IPS DF 6.9 (cell line): ENCODE results near the gene SMCO3.
A peak's percentile ranks its signal among the peaks of the same experiment; 100 is the strongest.

ENCODE experiments used
- DNase-seq: peaks from one replicate; pipeline ENCODE4 v3.0.0-alpha.2; 2013; ENCODE audit warnings: low read depth, low spot score
- H3K27ac ChIP-seq: one replicate; pipeline ENCODE4 v1.5.1; 2013; ENCODE audit warnings: low read length, control low read depth
- H3K27me3 ChIP-seq: 2 replicates; pipeline ENCODE4 v1.6.1; 2013; ENCODE audit warnings: mild to moderate bottlenecking, low read length; ENCODE audit not compliant: control insufficient read depth, insufficient read depth
- H3K36me3 ChIP-seq: 2 replicates; pipeline ENCODE4 v1.6.1; 2013; ENCODE audit warnings: low read length; ENCODE audit not compliant: control insufficient read depth, insufficient read depth
- H3K4me1 ChIP-seq: 2 replicates; pipeline ENCODE4 v1.6.1; 2013; ENCODE audit warnings: low read length; ENCODE audit not compliant: control insufficient read depth, insufficient read depth
- H3K4me3 ChIP-seq: 2 replicates; pipeline ENCODE4 v1.5.1; 2013; ENCODE audit warnings: mild to moderate bottlenecking, low read length
- H3K9me3 ChIP-seq: 2 replicates; pipeline ENCODE4 v1.6.1; 2013; ENCODE audit warnings: low read length, inconsistent platforms; ENCODE audit not compliant: control insufficient read depth, insufficient read depth
- WGBS: extraction: QIAGEN DNeasy Blood & Tissue Kit; methylation state at CpG from one replicate; pipeline ENCODE4 v1.1.7; 2013; ENCODE audit warnings: mixed read lengths, missing lambda C conversion rate; ENCODE audit not compliant: insufficient read length, insufficient coverage; 5-methylcytosine and 5-hydroxymethylcytosine counted together

SMCO3 gene

DNA sequence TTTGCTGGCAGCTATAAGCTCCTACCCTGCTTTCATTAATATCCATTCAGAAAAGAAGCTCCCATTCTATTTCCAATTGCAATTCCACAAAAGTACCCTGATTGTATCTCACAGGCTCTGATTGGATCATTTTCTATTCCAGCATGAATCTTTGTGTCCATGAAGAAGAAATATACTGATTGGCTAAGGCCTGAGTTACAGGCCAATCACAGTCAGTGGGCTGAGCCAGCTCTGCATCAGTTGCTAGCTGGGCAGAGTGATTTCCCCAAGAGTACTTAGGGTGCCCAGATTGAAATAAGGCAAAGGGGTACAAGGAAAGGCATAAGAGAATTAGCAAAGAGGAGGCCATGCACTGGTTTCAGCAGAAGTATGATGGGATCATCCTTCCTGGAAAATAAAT is 14.9 kb upstream of the SMCO3 start:
- H3K27ac ChIP-seq: no peak overlapping the region
- H3K4me3 ChIP-seq: no peak overlapping the region
- no peaks in the 10 kb centered on the region for H3K4me1 ChIP-seq
- no peaks in the 10 kb centered on the region; the same call in 1 of the 2 replicates for H3K27me3 ChIP-seq
- H3K9me3 ChIP-seq: no peaks in the 10 kb centered on the region
- no peaks in the 10 kb centered on the region for H3K36me3 ChIP-seq
- no peak for DNase-seq

DNA sequence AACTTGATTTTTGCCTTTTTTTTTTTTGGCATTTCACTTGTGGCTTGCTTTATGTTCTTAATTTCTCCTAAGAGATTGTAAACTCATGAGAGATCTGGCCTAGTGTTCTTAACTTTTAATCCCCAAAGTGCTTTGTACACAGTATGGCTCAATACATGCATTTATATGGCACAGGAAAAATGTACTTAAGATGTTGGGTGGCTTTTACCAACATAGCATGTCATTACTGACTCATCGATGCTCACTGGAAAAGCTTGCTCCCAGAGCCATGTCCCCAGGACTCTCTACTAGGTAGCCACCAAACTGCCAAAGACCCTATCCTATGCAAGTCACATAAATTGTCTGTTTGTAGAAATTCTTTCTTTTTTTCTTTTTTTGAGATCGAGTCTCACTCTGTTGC is 13.1 kb upstream of the SMCO3 start:
- H3K27me3 ChIP-seq: no peaks in the 10 kb centered on the region; the same call in 1 of the 2 replicates
- no CpG with 5 or more reads among the region's 2 CpGs for WGBS
- no peaks in the 10 kb centered on the region for H3K36me3 ChIP-seq
- DNase-seq: no peak
- no peaks in the 10 kb centered on the region for H3K4me1 ChIP-seq
- H3K27ac ChIP-seq: no peak overlapping the region
- H3K9me3 ChIP-seq: no peaks in the 10 kb centered on the region
- H3K4me3 ChIP-seq: no peak overlapping the region

DNA sequence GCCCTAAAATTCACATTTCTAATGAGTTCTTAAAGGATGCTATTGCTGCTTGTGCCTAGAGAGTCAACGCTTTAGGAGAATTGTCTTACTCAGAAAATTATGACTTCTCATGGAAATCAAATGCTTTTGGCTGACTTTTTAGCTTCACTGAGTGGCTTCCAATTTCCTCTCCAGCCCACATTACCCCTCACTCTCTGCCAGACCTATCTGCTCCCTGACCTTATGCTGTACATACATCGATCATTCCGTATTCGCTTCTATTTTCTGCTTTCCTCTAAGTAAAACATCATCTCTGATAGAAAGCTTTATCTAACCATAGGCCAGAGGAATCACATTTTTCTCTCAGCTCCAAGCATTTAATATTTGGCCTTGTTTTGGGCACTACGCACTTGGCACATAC is 12.5 kb upstream of the SMCO3 start:
- 100% methylated on average over 3 of the region's 5 CpGs for WGBS
- H3K27ac ChIP-seq: no peak overlapping the region
- H3K9me3 ChIP-seq: no peaks in the 10 kb centered on the region
- DNase-seq: no peak
- H3K27me3 ChIP-seq: no peaks in the 10 kb centered on the region; the same call in 1 of the 2 replicates
- 0 out of 2 replicates have a peak, but pooled peaks cover 2% of the 10 kb centered on the region for H3K4me1 ChIP-seq
- no peaks in the 10 kb centered on the region for H3K36me3 ChIP-seq
- no peak overlapping the region for H3K4me3 ChIP-seq

DNA sequence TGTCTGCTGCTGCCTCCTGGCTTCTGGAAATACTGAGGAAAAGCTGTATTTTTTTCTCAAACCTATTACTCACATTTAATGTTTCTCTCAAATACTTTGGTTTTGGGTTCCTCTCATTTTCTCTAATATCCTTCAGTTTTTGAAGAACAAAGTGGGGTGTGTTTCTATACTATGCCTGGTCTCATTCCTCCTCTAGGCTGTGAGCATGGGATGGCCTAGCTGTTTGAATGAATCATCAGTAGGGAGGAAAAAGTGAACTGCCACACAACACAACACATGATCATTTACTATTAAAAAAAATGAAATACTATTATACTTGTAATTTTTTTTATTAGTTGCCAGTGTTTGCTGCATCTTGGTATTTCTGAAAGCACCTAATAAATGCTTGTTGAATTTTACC is 11.3 kb upstream of the SMCO3 start:
- no peaks in the 10 kb centered on the region for H3K9me3 ChIP-seq
- H3K36me3 ChIP-seq: no peaks in the 10 kb centered on the region
- no peak overlapping the region for H3K27ac ChIP-seq
- H3K4me1 ChIP-seq: 0 out of 2 replicates have a peak, but pooled peaks cover 2% of the 10 kb centered on the region
- H3K27me3 ChIP-seq: no peaks in the 10 kb centered on the region; the same call in 1 of the 2 replicates
- DNase-seq: no peak
- no peak overlapping the region for H3K4me3 ChIP-seq

DNA sequence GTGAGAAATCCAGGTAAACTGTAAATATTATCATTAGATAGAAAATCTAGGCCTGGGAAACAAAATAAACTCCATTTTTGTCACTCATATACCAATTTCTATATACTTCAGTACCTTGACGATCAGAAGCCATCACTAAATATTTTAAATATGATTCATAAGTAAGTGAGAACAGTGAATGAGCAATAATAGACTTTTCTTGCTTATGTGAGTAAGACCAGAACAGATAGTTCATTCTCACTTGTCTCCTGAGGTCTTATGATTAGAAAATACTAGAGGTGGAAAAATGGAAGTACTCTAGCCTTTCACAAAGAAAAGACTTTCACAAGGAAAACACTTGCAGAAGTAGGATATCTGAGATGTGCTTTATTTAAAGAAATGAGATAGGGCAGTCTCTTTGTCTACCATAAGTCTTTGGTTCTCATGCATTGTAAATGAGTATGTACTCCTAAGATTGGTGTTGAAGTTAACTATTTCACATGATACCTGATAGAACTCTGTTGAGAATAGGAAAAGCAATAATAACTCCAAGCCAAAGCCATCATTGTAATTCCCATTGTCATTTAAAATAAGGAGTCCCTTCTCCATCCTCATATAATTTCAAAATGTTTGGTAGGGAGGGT is 10.1 kb upstream of the SMCO3 start:
- no peak overlapping the region for H3K27ac ChIP-seq
- no CpG with 5 or more reads among the region's 1 CpG for WGBS
- DNase-seq: no peak
- no peak overlapping the region for H3K4me3 ChIP-seq
- H3K9me3 ChIP-seq: no peaks in the 10 kb centered on the region
- H3K36me3 ChIP-seq: no peaks in the 10 kb centered on the region
- 0 out of 2 replicates have a peak, but pooled peaks cover 2% of the 10 kb centered on the region for H3K4me1 ChIP-seq
- no peaks in the 10 kb centered on the region; the same call in 1 of the 2 replicates for H3K27me3 ChIP-seq

DNA sequence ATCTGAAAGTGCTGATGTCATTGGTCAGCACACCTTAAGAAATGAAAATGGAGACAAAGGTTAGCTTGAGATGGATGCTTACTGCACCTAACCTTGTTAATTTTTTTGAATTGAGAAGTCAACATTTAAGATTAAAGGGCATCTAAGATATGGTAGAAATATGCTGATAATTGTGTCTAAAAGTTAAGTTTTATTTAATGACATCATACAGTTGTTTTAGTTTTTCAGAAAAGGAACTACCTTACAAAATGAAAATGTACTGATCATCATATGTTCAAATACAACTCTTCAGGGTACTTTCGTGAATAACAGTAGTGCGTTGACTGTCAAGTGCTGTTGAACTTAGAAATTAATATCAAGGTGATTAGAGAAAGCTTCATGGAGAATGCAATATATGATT is 2.5 kb downstream of the SMCO3 start:
- Histone ChIP-seq H3K27ac (no peak overlapping the region), H3K9me3 (no peaks in the 10 kb centered on the region), H3K4me1 (no peaks in the 10 kb centered on the region), H3K4me3 (no peak overlapping the region), H3K36me3 (no peaks in the 10 kb centered on the region), H3K27me3 (no peaks in the 10 kb centered on the region)
- DNase-seq: no peak
- no CpG with 5 or more reads among the region's 2 CpGs for WGBS

DNA sequence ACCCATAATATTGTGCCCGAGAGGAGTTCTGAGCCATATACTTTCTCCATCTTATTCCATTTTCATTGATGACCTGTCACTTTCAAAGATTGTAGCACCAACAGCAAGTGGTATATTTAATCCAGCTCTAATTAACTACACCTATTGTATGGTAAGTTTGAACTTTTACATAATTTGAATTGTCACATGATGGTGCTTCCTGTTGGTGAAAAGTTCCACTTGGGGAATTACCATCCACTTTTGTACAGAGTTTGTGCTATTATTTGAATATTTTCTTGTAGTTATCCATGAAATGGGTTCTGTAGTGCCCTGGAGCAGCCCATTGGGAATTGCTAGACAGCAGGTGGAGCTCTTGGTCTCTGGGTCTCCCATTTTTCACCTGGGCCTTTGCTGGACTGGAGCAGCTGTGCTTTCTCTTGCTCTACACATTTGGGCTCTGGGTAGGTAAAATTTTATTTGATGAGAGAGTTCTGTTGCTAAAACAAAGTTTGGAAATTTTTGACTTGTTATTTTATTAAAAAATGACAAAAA is 3.0 kb downstream of the SMCO3 start:
- Histone ChIP-seq H3K27me3 (no peaks in the 10 kb centered on the region), H3K9me3 (no peaks in the 10 kb centered on the region), H3K27ac (no peak overlapping the region), H3K4me1 (no peaks in the 10 kb centered on the region), H3K36me3 (no peaks in the 10 kb centered on the region), H3K4me3 (no peak overlapping the region)
- no peak for DNase-seq
- WGBS: no CpG with 5 or more reads among the region's 1 CpG

DNA sequence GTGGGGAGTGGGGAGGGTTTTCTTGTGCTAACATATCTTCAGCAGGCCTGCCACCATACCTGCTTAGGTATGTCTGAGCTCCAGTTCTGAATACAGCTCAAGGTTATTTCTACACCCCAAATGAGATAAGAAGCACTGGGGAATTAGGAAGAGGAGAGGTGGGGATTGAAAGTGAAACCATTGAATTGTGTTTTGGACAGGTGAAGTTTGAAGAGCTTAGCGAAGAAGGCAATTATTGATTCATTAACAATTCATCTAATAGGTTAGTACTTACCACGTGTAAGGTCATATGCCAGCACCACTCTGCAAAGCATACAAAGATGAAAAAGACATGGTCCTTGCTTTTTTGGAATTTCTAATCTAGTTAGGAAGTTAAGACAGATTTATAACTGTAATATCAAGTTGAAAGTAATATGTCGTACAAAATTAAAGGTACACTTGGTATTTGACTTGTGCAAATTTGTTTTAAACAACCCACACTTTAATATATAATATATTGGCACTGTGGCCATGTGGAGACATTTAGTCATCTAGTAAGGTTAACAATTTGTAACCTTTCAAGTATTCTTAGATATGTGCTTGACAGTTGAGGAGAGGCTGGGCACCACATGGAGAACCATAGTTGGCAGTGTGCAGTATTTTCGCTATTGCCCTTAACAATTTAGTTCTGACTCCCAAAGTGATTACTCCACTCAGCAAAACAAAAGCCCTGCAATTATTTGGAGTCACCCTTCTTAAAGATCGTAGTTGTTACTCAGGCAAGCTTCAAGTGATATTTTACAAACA is 3.6 kb downstream of the SMCO3 start:
- H3K36me3 ChIP-seq: no peaks in the 10 kb centered on the region
- H3K4me3 ChIP-seq: no peak overlapping the region
- no CpG with 5 or more reads among the region's 5 CpGs for WGBS
- no peaks in the 10 kb centered on the region for H3K9me3 ChIP-seq
- no peak for DNase-seq
- no peak overlapping the region for H3K27ac ChIP-seq
- H3K27me3 ChIP-seq: no peaks in the 10 kb centered on the region
- no peaks in the 10 kb centered on the region for H3K4me1 ChIP-seq

DNA sequence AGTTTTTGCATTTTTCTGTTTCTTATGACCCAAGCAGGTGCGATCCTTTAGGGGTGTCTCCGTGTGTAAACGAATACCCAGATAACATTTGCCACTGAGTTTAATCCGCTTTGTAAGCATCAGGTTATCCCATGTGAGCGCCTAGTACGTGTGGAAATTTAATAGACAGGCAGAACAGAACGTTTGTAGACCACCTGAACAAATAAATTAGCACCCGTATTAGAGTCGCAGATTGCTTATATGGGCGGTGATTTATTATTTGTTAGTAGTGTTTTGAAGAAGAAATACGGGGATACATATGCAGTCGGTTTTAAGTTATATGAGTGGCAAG is 10.2 kb downstream of the SMCO3 start:
- no peak for DNase-seq
- Histone ChIP-seq H3K27me3 (no peaks in the 10 kb centered on the region), H3K4me1 (no peaks in the 10 kb centered on the region), H3K27ac (no peak overlapping the region), H3K9me3 (no peaks in the 10 kb centered on the region), H3K4me3 (peak overlapping the region; percentile 90; the same call in 1 of the 2 replicates), H3K36me3 (peaks cover 2% of the 10 kb centered on the region; the same call in 1 of the 2 replicates)
- 100% methylated on average over 2 of the region's 12 CpGs for WGBS

DNA sequence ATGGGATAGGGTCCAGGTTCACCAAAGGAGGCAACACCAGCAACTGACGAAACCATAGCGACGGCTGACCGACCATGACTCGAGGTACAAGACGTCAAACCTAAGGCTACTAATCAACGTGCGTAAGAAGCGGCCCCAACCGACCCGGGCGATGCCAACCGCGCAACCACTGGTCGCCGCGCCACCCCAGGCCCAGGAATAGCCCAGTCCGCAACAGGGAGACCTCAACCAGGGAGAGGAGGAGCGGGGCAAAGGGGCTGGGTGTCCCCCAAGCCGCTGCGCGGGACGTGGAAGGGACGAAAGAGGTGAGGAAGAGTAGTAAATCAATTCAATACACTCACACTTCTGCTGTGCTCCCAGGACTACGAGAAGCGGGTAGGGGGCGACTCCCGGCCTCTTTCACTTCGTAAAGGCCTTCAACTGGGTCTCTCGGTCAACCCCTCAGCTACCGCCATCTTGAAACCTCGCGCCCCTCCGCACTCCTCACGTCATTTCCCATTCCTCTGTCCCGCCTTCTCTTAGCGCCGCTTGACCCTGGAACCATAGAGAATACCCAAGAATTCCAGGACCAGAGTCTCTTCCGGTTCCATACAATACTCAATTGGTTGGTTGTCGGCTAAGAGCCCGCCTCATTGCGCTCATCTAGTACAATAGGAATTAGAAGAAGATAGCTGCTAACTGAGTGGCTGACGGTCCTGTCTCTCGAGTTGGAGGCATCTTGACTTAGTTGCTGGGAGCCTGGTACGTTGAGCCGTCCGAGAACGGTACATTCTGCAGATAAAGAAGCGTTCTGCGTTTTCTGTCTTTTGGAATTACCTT is 10.8 kb downstream of the SMCO3 start, which contains the start of the genes C12orf60 and WBP11:
TSS of gene C12orf60 (plus strand) at position 660 of the 819 bp plus-strand sequence. CDS start 19,266 bp downstream, outside the sequence.
TSS of gene WBP11 (minus strand) at position 468 of the 819 bp plus-strand sequence. CDS start 2,095 bp downstream, outside the sequence.
- Histone ChIP-seq H3K4me1 (no peaks in the 10 kb centered on the region), H3K27ac (no peak within 1 kb of the TSS), H3K9me3 (no peaks in the 10 kb centered on the region), H3K4me3 (peak within 1 kb of the TSS; percentile 94), H3K27me3 (no peaks in the 10 kb centered on the region), H3K36me3 (peaks cover 2% of the 10 kb centered on the region; the same call in 1 of the 2 replicates)
- peak; percentile 94 for DNase-seq
- no CpG with 5 or more reads among the region's 50 CpGs for WGBS
